DMS 273 (cell line): Measurements from ENCODE around the gene SRD5A1.

Experiments
- DNase-seq: peaks from one replicate; lab custom pipeline; 2025; ENCODE audit not compliant: unreplicated experiment; lab: John Stamatoyannopoulos, UW

The SRD5A1 gene

DNA sequence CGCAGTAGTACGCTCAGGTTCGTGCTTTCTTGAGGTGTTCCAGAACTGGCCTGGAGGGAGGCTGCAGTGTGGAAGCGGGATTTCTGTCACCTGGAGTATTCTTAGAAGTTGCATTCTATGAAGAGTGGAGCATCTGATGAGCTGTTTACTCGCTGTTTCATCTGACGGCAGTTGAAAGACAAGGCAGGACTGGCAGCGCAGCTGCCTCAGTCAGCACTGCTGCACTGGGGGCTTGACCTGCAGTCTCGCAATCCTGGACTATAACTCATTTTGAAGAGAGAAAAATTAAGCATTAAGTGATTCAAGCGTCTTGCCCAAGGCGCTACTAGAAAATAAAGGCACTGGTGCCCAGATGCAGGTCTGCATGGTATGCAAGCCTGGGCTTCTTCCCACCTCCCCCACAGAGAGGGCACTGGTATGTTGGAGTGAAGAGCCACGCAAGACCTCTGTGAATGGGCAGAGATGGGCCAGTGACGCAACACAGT is 90.6 kb downstream of the SRD5A1 start:
- DNase-seq: no peak
